RWPE2 (cell line): Measurements from ENCODE around the gene ACSL3.

Experiments
- ATAC-seq: fragments of 200-7000 bp; cut with Tn5 transposase; 3 replicates; pipeline ENCODE4 v1.9.1; 2021; ENCODE audit warnings: low read depth
- DNase-seq: peaks from one replicate; pipeline ENCODE4 v3.0.0-alpha.2; 2020; ENCODE audit warnings: low spot score
- H3K27ac ChIP-seq: fragments of 450-650 bp; 2 replicates; pipeline ENCODE4 v1.5.1; 2017; ENCODE audit warnings: mild to moderate bottlenecking; ENCODE audit not compliant: poor library complexity, severe bottlenecking
- H3K27me3 ChIP-seq: fragments of 250-450 bp; sonication (Bioruptor Pico); 2 replicates; pipeline ENCODE4 v1.5.1; 2021; ENCODE audit warnings: mild to moderate bottlenecking, moderate library complexity; ENCODE audit not compliant: insufficient read depth, poor library complexity, severe bottlenecking
- H3K36me3 ChIP-seq: fragments of 250-450 bp; sonication (Bioruptor Pico); 2 replicates; pipeline ENCODE4 v1.5.1; 2020; ENCODE audit warnings: low read depth, mild to moderate bottlenecking, moderate library complexity
- H3K4me1 ChIP-seq: fragments of 250-450 bp; sonication (Bioruptor Pico); 2 replicates; pipeline ENCODE4 v1.5.1; 2021; ENCODE audit warnings: mild to moderate bottlenecking, moderate library complexity; ENCODE audit not compliant: insufficient read depth, poor library complexity, severe bottlenecking
- H3K4me3 ChIP-seq: fragments of 250-450 bp; sonication (Bioruptor Pico); 2 replicates; pipeline ENCODE4 v1.5.1; 2021; ENCODE audit warnings: mild to moderate bottlenecking, moderate library complexity; ENCODE audit not compliant: severe bottlenecking
- H3K9me3 ChIP-seq: fragments of 250-450 bp; sonication (Bioruptor Pico); 2 replicates; pipeline ENCODE4 v1.5.1; 2021; ENCODE audit warnings: mild to moderate bottlenecking, moderate library complexity; ENCODE audit not compliant: severe bottlenecking
- TF ChIP-seq, protein P1 (sequence below): fragments of 450-650 bp; IDR thresholded peaks from one replicate; pipeline ENCODE4 v1.5.1; 2017; ENCODE audit warnings: mild to moderate bottlenecking, moderate library complexity; ENCODE audit not compliant: poor library complexity, severe bottlenecking

Gene ACSL3

DNA sequence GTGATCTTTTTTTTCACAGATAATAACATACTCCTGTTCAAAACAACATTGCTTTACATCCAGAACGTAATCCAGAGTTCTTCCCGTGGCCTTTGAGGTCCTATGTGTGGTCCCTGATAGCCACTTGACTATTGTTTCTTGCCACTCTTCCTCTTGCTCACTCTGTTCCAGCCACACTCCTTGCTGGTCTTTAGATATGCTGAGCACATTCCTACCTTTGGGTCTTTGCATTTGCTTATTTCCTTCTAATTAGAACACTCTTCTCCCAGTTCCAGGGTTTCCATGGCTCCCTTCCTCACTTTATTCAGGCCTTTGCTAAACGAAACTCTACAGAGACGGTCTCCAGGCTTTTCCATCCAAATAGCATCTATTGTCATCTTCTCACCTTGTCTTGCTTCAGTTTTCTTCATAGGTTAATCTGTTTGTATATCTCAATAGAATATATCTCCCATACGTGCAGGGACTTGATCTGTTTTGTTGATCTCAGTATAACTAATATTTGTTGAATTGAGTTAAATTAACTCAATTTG is 59.9 kb downstream of the ACSL3 start:
- Histone ChIP-seq H3K36me3 (peaks cover 100% of the 10 kb centered on the region), H3K27ac (no peak overlapping the region), H3K27me3 (no peaks in the 10 kb centered on the region), H3K4me1 (no peaks in the 10 kb centered on the region), H3K9me3 (no peaks in the 10 kb centered on the region), H3K4me3 (no peak overlapping the region)
- no peak for ATAC-seq
- DNase-seq: no peak
- TF ChIP-seq, protein P1, sequence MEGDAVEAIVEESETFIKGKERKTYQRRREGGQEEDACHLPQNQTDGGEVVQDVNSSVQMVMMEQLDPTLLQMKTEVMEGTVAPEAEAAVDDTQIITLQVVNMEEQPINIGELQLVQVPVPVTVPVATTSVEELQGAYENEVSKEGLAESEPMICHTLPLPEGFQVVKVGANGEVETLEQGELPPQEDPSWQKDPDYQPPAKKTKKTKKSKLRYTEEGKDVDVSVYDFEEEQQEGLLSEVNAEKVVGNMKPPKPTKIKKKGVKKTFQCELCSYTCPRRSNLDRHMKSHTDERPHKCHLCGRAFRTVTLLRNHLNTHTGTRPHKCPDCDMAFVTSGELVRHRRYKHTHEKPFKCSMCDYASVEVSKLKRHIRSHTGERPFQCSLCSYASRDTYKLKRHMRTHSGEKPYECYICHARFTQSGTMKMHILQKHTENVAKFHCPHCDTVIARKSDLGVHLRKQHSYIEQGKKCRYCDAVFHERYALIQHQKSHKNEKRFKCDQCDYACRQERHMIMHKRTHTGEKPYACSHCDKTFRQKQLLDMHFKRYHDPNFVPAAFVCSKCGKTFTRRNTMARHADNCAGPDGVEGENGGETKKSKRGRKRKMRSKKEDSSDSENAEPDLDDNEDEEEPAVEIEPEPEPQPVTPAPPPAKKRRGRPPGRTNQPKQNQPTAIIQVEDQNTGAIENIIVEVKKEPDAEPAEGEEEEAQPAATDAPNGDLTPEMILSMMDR: no peak

DNA sequence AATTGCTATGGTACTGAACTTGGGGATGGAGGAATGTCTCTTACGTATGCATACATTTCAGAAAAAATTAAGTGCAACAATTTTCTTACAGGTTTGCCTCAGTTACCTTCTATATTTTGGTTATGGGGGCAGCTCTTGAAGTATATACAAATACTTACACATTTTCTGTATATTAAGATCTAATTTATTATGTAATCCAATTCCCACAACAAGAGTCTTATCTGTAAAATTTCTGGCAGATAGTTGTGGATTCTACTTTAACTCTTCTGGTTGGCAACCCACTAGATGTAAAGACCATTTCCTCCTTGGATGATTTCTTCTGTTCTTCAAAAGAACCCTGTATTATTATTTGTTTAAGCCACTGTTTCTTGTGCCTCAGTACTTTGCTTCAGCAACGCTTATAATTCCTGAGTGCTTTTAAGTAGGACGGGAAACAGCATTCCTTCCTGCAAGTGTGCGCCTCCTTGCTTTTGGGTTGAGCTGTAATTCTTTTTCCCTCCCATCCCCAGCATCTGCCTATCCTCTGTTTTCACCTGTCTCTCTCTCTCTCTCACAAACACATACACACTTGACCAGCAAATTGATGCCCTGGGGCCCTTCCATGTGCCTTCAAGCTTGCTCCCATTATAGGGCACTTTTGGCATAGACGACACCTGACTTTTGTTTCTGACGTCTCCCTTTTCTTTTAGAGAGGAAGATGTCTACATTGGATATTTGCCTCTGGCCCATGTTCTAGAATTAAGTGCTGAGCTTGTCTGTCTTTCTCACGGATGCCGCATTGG is 61.4 kb downstream of the ACSL3 start:
- Histone ChIP-seq H3K27me3 (no peaks in the 10 kb centered on the region), H3K36me3 (peaks cover 100% of the 10 kb centered on the region), H3K27ac (no peak overlapping the region), H3K4me1 (no peaks in the 10 kb centered on the region), H3K9me3 (no peaks in the 10 kb centered on the region), H3K4me3 (no peak overlapping the region)
- DNase-seq (no peak), ATAC-seq (no peak)
- TF ChIP-seq, protein P1: no peak

DNA sequence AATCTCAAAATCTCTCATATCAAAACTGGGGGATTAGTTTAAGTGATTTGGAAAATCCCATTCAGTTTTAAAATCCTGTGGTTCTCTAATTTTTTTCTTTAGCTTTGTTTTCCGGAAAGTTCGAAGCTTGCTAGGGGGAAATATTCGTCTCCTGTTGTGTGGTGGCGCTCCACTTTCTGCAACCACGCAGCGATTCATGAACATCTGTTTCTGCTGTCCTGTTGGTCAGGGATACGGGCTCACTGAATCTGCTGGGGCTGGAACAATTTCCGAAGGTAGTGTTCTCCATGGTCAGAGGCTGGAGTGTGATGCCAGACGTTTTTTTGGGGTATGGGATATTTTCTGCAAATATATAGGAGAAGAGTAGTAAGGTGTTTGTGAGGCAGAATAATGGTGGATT is 66.1 kb downstream of the ACSL3 start:
- Histone ChIP-seq H3K27me3 (no peaks in the 10 kb centered on the region), H3K36me3 (peaks cover 100% of the 10 kb centered on the region), H3K4me1 (no peaks in the 10 kb centered on the region), H3K27ac (no peak overlapping the region), H3K9me3 (no peaks in the 10 kb centered on the region), H3K4me3 (no peak overlapping the region)
- ATAC-seq: no peak
- TF ChIP-seq, protein P1: no peak
- DNase-seq: no peak

DNA sequence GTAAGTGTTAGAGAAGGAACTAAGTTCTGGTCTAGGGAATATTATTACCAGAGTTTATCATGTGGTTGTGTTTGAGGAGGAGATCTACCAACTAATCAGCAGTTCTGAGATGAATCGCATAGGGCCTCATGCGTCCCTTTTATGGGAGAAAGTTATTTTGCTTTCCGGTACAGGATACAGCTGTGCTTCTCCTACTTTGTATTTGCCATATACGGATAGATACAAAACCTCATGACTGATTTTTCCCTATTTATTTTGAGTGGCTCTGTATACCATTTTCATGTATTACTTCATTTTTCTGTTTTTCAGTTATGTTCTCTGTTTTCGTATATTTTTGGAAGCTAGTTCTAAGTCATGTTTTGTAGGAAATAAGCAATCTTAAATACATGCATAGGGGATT is 66.8 kb downstream of the ACSL3 start:
- Histone ChIP-seq H3K4me3 (no peak overlapping the region), H3K36me3 (peaks cover 99% of the 10 kb centered on the region), H3K9me3 (no peaks in the 10 kb centered on the region), H3K27ac (no peak overlapping the region), H3K4me1 (no peaks in the 10 kb centered on the region), H3K27me3 (no peaks in the 10 kb centered on the region)
- DNase-seq: no peak
- TF ChIP-seq, protein P1: no peak
- ATAC-seq: no peak

DNA sequence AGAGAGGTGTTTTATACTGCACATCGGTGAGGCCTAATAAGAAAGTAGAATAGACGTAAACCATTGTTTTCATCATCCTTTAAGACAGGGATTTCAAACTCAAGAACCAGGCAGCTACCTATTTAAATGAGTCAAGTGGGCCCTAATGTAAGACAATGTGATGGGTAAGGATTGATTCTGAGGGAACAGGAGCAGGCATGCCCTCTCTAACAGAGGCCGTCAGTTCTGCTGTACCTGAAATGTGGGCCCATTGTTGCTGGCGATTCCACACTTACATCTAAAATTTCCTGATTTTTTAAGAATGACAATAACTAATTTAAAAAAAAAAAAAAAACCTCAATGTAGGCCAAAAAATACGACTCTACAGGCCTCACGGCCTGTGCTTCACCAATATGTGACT is 67.5 kb downstream of the ACSL3 start:
- no peak for ATAC-seq
- no peak for DNase-seq

More for the DNA sequence above, 67.5 kb downstream of the ACSL3 start:
- H3K27me3 ChIP-seq: no peaks in the 10 kb centered on the region
- peaks cover 97% of the 10 kb centered on the region for H3K36me3 ChIP-seq
- no peak overlapping the region for H3K27ac ChIP-seq
- TF ChIP-seq, protein P1: no peak
- H3K4me3 ChIP-seq: no peak overlapping the region
- H3K4me1 ChIP-seq: no peaks in the 10 kb centered on the region
- H3K9me3 ChIP-seq: no peaks in the 10 kb centered on the region
